HG02610 (cell line): ENCODE data around the gene LMBR1.
"Not testable (repeated sequence)": the region's sequence is repeated elsewhere in the genome, so short reads cannot be mapped to it uniquely, and the experiment has no call there.

Experiments used
- ATAC-seq: cut with Tn5 transposase; IDR thresholded peaks from one replicate; pipeline ENCODE4 v1.9.1; 2021; ENCODE audit warnings: mild to moderate bottlenecking, moderate library complexity; ENCODE audit not compliant: unreplicated experiment

The LMBR1 gene

GRCh38 chr7:156892821-156893706 is at the start of gene LMBR1:
Gene LMBR1 (minus strand): TSS chr7:156893183. CDS start chr7:156892993, 190 bp downstream.
- ATAC-seq, result peak; percentile 69

GRCh38 chr7:156942708-156943090 is 49.7 kb upstream of the LMBR1 start:
- no peak for ATAC-seq

DNA sequence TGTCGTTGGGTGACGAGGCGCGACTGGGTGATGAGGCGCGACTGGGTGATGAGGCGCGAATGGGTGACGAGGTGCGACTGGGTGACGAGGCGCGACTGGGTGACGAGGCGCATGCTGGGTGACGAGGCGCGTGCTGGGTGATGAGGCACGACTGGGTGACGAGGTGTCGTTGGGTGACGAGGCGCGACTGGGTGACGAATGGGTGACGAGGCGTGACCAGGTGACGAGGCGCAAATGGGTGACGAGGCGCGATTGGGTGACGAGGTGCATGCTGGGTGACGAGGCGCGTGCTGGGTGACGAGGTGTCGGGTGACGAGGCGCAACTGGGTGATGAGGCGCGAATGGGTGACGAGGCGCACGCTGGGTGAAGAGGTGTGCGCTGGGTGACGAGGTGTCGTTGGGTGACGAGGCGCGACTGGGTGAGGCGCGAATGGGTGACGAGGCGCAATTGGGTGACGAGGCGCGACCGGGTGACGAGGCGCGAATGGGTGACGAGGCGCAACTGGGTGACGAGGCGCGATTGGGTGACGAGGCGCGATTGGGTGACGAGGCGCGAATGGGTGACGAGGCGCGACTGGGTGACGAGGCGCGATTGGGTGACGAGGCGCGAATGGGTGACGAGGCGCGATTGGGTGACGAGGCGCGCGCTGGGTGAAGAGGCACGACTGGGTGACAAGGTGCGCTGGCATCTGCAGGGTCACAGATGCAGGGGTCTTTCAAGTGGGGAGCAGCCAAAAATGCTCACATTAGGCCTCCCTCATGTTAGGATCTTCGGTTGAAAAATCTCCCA is 48.6 kb upstream of the LMBR1 start:
- no peak for ATAC-seq

GRCh38 chr7:156940421-156941122 is 47.6 kb upstream of the LMBR1 start:
- no peak for ATAC-seq

- not testable (repeated sequence) for ATAC-seq
Observed at GRCh38 chr7:156936766-156937165, 43.8 kb upstream of the LMBR1 start.

GRCh38 chr7:156935250-156935649 is 42.3 kb upstream of the LMBR1 start:
- ATAC-seq, result no peak

GRCh38 chr7:156932006-156932405 is 39.0 kb upstream of the LMBR1 start:
- ATAC-seq, result no peak

DNA sequence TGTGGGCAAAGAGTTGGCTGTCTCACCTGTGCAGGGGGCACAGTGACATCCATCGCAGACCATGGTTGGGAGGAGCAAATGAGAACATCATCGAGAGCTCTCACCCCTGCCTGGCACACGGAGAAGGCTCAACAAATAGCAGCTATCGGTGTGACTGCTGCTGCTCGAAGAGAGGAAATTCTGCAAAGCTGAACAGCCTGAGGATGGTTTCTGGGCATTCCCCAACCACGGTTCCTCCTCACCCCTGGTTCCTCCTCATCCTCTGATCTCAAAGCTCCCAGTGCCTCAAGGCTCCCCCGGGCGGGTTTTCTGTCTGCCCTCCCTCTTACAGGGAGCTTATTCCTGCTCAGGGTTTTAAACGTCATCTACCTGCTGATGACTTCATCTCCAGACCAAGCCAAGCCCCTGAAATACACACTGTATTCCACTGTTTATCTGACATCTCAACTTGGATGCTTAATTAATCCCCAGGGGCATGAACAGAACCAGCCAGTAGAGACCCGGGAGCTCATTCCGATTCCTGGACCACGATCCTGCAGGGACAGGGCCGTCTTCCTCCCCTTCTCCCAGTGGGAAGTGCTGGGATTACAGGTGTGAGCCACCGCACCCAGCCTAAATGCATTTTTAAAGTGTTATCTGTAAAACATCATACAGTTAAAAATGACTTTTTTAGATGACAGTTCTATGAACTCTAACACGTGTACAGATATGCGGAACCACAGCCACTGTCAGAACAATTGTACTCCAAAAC is 37.0 kb upstream of the LMBR1 start:
- peak; percentile 40 for ATAC-seq

GRCh38 chr7:156928406-156928747 is 35.4 kb upstream of the LMBR1 start:
- ATAC-seq, result no peak

DNA sequence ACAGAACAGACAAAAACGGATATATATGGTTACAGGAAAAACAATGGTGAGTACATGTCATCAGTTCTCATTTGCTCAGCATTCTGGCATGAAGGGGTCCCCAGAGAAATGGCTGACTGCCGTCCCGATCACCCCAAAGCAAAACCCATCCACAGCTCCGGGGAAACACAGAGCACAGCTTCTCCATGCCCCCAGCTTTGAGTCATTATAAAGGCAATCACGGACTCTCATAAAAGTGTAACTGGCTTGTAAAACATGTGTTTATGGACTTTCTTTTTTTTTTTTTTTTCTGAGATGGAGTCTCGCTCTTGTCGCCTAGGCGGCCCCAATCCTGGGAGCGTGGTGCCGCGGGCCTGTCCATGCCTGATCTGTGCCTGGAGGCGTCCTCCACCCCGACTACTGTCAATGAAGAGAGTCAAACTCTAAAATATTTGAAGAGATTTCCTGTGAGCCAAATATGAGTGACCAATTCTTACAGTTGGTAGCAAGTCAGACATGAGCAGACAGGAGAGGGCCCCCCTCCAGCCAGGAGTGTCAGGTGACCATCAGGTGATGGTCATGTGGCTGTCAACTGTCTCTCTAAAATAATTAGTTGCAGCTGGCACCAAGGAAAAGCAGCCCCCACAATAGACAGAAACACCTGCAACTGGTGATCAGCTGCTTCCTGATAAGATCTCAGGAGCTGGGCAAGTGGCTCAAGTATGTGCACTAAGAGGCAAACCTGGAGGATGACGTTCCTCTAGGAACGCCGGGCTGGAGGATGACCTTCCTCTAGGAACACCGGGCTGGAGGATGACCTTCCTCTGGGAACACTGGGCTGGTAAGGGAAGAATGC is 34.8 kb upstream of the LMBR1 start:
- no peak for ATAC-seq

DNA sequence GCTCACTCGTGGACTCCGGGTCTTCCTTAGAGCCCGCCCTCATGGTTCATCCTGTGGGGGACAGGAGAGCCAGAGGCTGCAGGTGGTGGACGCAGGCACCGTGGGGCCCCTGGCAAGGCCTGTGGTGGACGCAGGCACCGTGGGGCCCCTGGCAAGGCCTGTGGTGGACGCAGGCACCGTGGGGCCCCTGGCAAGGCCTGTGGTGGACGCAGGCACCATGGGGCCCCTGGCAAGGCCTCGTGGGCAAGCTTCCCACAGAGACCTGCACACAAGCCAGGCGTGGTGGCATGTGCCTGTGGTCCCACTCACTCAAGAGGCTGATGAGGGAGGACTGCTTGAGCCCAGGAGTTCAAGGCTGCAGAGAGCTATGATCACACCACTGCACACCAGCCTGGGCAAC is 32.8 kb upstream of the LMBR1 start:
- not testable (repeated sequence) for ATAC-seq

DNA sequence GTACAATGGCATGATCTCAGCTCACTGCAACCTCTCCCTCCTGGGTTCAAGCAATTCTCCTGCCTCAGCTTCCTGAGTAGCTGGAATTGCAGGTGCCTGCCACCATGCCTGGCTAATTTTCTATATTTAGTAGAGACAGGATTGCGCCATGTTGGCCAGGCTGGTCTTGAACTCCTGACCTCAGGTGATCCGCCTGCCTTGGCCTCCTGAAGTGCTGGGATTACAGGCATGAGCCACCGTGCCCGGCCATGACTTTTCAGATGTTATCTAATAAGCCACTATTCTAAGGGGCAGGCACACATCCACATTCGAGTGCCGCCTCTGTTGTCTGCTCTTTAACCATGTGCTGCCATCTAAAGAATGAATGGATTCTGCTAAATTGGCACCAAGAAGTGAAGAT is 29.3 kb upstream of the LMBR1 start:
- not testable (repeated sequence) for ATAC-seq

GRCh38 chr7:156920487-156921373 is 27.7 kb upstream of the LMBR1 start:
- not testable (repeated sequence) for ATAC-seq

DNA sequence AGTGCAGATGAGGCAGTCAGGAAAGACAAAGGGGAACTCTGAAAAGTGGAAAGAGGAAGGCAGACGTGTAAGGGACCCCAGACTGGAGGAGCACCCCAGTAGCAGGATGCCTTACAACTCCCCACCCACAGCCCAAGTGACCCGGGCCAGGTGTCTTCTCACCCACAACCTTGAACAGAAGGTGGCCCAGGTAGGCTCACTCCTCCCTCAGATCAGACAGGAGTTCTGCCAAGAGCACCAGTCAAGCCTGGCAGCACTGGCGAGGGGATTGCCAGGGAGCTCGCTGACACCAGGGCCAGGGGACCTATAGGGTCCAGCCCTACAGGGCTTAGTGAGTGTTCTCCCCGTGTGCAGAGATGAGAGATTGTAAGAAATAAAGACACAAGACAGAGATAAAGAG is 27.1 kb upstream of the LMBR1 start:
- ATAC-seq, result no peak

- no peak for ATAC-seq
Observed at GRCh38 chr7:156919132-156919713, 26.2 kb upstream of the LMBR1 start.

GRCh38 chr7:156918635-156919034 is 25.7 kb upstream of the LMBR1 start:
- ATAC-seq, result peak; percentile 58

GRCh38 chr7:156909574-156910252 is 16.7 kb upstream of the LMBR1 start:
- not testable (repeated sequence) for ATAC-seq

DNA sequence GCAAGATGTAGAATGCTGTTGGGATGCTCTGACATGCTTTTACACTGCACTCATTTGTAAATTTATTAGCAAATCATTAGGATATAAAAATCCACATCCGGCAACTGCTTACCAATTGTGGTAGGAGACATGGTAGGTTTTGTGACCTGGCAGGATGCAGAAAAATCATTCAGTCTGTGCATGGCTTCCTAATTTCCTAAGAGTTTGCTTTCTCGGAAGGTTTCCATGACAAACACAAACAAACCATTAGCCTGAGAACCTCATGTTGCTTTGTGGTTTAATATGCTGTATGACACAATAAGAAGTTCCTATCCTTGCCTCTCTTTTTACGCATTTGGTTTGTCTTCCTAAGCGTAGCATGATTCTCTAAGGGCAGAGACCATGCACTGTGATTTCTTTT is 14.7 kb upstream of the LMBR1 start:
- no peak for ATAC-seq
